ENCODE measurements around the gene IRF8.
A peak's percentile ranks its signal among the peaks of the same experiment; 100 is the strongest.

Gene IRF8

GRCh38 chr16:85878875-85879274, 20.1 kb upstream of the IRF8 start:
- TF ChIP-seq, protein P1, sequence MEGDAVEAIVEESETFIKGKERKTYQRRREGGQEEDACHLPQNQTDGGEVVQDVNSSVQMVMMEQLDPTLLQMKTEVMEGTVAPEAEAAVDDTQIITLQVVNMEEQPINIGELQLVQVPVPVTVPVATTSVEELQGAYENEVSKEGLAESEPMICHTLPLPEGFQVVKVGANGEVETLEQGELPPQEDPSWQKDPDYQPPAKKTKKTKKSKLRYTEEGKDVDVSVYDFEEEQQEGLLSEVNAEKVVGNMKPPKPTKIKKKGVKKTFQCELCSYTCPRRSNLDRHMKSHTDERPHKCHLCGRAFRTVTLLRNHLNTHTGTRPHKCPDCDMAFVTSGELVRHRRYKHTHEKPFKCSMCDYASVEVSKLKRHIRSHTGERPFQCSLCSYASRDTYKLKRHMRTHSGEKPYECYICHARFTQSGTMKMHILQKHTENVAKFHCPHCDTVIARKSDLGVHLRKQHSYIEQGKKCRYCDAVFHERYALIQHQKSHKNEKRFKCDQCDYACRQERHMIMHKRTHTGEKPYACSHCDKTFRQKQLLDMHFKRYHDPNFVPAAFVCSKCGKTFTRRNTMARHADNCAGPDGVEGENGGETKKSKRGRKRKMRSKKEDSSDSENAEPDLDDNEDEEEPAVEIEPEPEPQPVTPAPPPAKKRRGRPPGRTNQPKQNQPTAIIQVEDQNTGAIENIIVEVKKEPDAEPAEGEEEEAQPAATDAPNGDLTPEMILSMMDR (conservative IDR thresholded peaks at IDR 0.05; ENCODE audit: low read length), result no peak; the same call in 1 of the 2 replicates
- H3K4me3 ChIP-seq (ENCODE audit: low read length), result no peak overlapping the region
- peak; percentile 84 for DNase-seq (ENCODE audit: low read depth)

- TF ChIP-seq, protein P1 (conservative IDR thresholded peaks at IDR 0.05; ENCODE audit: low read length), result no peak
- no peak for DNase-seq (ENCODE audit: low read depth)
- H3K4me3 ChIP-seq (ENCODE audit: low read length), result no peak overlapping the region
These were observed 19.4 kb upstream of the IRF8 start for GRCh38 chr16:85879549-85879948.

- TF ChIP-seq, protein P1 (conservative IDR thresholded peaks at IDR 0.05; ENCODE audit: low read length), result no peak
- no peak overlapping the region for H3K4me3 ChIP-seq (ENCODE audit: low read length)
- DNase-seq (ENCODE audit: low read depth), result no peak
These were observed 18.8 kb upstream of the IRF8 start for GRCh38 chr16:85879975-85880831.

DNA sequence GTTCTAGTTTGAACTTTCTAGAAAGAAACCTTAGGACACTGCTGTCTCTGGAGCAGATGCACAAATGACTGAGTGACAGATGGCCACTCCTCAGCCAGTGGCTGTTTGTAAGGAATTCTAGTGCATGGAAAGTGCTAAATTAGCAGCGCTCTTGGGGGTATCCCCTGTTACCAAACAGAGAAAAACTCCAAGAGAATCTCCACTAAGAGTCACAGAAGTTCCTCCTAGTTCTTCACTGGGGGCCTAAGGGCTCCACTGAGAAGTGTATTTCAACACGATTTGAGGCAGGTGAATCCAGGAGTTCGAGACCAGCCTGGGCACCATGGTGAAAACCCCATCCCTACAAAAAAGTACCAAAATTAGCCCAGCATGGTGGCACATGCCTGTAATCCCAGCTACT, 18.1 kb upstream of the IRF8 start:
- H3K4me3 ChIP-seq (ENCODE audit: low read length), result no peak overlapping the region
- DNase-seq (ENCODE audit: low read depth), result no peak
- TF ChIP-seq, protein P1 (conservative IDR thresholded peaks at IDR 0.05; ENCODE audit: low read length), result no peak

GRCh38 chr16:85881436-85881835, 17.5 kb upstream of the IRF8 start:
- DNase-seq (ENCODE audit: low read depth), result no peak
- no peak overlapping the region for H3K4me3 ChIP-seq (ENCODE audit: low read length)
- TF ChIP-seq, protein P1 (conservative IDR thresholded peaks at IDR 0.05; ENCODE audit: low read length), result no peak

GRCh38 chr16:85882181-85882810, 16.7 kb upstream of the IRF8 start:
- TF ChIP-seq, protein P1 (conservative IDR thresholded peaks at IDR 0.05; ENCODE audit: low read length), result no peak
- no peak for DNase-seq (ENCODE audit: low read depth)

DNA sequence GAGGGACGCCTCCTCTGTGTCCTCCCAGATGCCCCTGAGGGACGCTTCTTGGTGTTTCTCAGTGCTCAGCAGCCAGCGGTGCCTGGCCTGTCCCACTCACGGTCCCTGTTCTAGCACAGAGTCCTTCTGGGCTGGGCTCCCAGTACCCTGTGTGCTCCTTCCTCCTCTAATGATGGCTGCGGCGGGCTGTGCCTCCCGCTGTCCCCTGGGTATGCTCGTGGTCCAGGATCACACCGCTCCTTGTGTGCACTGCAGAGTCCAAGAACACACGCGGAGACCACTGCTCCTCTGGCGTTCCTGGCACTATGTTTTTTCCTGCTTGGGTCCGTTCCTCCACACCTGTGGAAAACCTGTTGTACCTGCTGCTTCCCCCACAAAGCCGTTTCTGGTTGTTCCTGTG, 15.1 kb upstream of the IRF8 start:
- TF ChIP-seq, protein P1 (conservative IDR thresholded peaks at IDR 0.05; ENCODE audit: low read length), result no peak
- H3K4me3 ChIP-seq (ENCODE audit: low read length), result no peak overlapping the region
- DNase-seq (ENCODE audit: low read depth), result no peak

More at GRCh38 chr16:85882181-85882810, 16.7 kb upstream of the IRF8 start:
- H3K4me3 ChIP-seq (ENCODE audit: low read length), result no peak overlapping the region

All from AG10803 (cell line).